Muscle layer of colon (tissue), 2 donors: ENCODE data around the gene FLRT1.

Source experiments
- H3K27ac ChIP-seq: one replicate; pipeline ENCODE4 v1.7.0; 2013; ENCODE audit warnings: low read depth, mild to moderate bottlenecking, low read length, moderate library complexity
- H3K27me3 ChIP-seq, 2 donors: one replicate each; pipeline ENCODE4 v1.7.0; 2013; ENCODE audit warnings: low read length in 2 of 2, mild to moderate bottlenecking in 2 of 2; ENCODE audit not compliant: insufficient read depth in 2 of 2, control insufficient read depth in 1 of 2
- H3K36me3 ChIP-seq: one replicate; pipeline ENCODE4 v1.7.0; 2013; ENCODE audit warnings: mild to moderate bottlenecking, low read length; ENCODE audit not compliant: insufficient read depth
- H3K4me1 ChIP-seq: one replicate; pipeline ENCODE4 v1.7.0; 2013; ENCODE audit warnings: mild to moderate bottlenecking, low read length; ENCODE audit not compliant: insufficient read depth
- H3K4me3 ChIP-seq, 2 donors: one replicate each; pipeline ENCODE4 v1.7.0; 2013; ENCODE audit warnings: low read length in 2 of 2, low read depth in 1 of 2, mild to moderate bottlenecking in 1 of 2, moderate library complexity in 1 of 2
- H3K9ac ChIP-seq: one replicate; pipeline ENCODE4 v1.7.0; 2013; ENCODE audit warnings: low read length
- H3K9me3 ChIP-seq: one replicate; pipeline ENCODE4 v1.7.0; 2013; ENCODE audit warnings: mild to moderate bottlenecking, low read length
- donor health status: abdominal sarcoma.
- donor health status: Adenocarcinoma of cecum.

Gene FLRT1, protein sequence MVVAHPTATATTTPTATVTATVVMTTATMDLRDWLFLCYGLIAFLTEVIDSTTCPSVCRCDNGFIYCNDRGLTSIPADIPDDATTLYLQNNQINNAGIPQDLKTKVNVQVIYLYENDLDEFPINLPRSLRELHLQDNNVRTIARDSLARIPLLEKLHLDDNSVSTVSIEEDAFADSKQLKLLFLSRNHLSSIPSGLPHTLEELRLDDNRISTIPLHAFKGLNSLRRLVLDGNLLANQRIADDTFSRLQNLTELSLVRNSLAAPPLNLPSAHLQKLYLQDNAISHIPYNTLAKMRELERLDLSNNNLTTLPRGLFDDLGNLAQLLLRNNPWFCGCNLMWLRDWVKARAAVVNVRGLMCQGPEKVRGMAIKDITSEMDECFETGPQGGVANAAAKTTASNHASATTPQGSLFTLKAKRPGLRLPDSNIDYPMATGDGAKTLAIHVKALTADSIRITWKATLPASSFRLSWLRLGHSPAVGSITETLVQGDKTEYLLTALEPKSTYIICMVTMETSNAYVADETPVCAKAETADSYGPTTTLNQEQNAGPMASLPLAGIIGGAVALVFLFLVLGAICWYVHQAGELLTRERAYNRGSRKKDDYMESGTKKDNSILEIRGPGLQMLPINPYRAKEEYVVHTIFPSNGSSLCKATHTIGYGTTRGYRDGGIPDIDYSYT

DNA sequence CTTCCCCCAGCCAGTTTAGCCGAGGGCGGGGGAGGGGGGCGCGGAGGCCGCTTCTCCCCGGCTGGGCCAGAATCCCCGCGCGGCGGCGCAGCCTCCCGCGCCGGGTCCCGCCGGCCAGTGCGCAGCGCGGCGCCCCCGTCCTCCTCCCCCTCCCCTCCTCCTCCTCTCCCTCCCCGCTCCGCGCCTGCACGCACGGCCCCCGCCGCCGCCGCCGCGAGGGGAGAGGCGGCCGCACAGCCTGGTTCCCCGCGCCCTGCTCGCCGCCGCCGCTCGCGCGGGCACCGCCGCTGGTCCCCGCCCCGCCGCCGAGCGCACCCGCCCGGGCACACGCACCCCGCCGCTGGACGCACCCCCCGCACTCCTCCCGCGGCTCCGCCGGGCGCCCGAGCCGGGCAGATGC is at the start of gene FLRT1:
TSS of gene FLRT1 (plus strand) at position 356 of the 400 bp plus-strand sequence. CDS start 80,337 bp downstream, outside the sequence.
- Histone ChIP-seq H3K27ac (peak within 1 kb of the TSS; percentile 92), H3K9me3 (no peaks in the 10 kb centered on the region), H3K4me1 (peaks cover 8% of the 10 kb centered on the region), H3K27me3 (peaks cover 0 to 8% of the 10 kb centered on the region in 2 donors), H3K9ac (peak within 1 kb of the TSS; percentile 13), H3K4me3 (peak within 1 kb of the TSS; percentile 50 to 65), H3K36me3 (no peaks in the 10 kb centered on the region)

DNA sequence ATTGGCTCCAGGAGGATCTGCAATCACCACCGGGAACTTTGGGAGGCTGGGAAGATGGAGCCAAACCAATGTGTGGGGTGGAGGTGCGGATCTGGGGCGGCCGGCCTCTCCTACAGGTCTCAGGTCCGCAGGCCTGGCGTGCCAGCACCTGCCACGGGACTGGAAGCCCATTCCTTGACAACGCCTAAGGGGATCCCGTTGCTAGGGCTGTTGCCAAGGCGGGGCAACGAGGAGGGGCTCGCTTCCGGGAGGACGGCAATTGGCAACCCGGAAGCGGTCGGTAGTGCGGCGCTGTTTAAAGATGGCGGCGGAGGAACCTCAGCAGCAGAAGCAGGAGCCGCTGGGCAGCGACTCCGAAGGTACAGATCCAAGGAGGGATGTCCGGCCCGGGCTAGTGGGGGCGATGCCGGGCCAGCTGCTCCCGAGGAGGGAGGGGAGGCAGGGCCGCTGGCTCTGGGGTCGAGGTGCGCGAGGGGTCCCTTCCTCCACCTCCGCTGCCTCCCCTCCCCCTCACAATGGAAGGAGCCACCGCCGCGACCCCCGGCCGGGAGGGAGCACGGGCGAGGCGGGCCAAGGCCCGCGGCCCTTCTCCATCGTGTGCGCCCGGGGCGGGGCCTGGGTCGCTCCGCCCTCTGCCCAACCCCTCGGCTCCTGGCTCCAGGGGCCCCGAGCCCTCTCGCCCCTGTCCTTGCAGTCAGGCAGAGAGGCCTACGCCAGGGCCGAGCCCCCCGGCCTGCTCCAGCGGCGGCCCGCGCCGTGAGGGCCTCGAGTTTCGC is 49.4 kb upstream of the FLRT1 start, which contains the start of gene OTUB1:
TSS of gene OTUB1 (plus strand) at position 283 of the 776 bp plus-strand sequence. CDS start at position 302, 19 bp downstream.
- Histone ChIP-seq H3K9ac (peak within 1 kb of the TSS; percentile 65), H3K36me3 (peaks cover 13% of the 10 kb centered on the region), H3K9me3 (no peaks in the 10 kb centered on the region), H3K4me1 (peaks cover 16% of the 10 kb centered on the region), H3K27me3 (no peaks in the 10 kb centered on the region), H3K4me3 (peak within 1 kb of the TSS; percentile 95 to 99), H3K27ac (peak within 1 kb of the TSS; percentile 62)

DNA sequence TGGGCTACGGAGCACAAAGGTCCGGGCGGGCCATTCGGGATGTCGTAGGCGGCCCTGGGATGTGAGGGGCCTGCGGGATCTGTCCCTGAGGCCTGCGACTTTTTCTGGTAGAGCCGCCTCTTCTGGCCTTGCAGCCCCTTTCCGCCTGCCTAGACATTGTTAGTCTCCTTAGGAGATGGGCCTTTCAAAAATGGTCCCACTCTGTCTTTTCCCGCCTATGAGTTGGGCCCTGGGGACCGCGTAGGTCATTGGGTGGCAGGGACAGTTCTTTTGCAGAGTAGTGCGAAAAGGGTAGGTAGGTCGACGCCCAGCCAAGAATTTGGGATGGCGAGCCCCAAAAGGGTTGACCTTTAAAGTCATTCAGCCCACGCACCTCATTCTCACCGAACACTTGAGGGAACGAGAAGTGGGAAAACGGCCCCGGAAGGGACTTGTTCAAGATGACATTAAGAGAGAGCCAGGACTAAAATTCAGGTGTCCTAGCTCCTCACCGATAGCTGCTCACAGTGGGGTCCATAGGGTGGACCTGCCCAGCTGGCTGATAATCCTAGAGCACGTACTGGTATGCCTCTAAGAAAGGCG is 48.7 kb upstream of the FLRT1 start:
- peak overlapping the region; percentile 95 to 99 for H3K4me3 ChIP-seq
- peaks cover 19% of the 10 kb centered on the region for H3K36me3 ChIP-seq
- peak overlapping the region; percentile 65 for H3K9ac ChIP-seq
- peak overlapping the region; percentile 62 for H3K27ac ChIP-seq
- H3K4me1 ChIP-seq = peaks cover 16% of the 10 kb centered on the region
- no peaks in the 10 kb centered on the region for H3K27me3 ChIP-seq
- H3K9me3 ChIP-seq = no peaks in the 10 kb centered on the region

DNA sequence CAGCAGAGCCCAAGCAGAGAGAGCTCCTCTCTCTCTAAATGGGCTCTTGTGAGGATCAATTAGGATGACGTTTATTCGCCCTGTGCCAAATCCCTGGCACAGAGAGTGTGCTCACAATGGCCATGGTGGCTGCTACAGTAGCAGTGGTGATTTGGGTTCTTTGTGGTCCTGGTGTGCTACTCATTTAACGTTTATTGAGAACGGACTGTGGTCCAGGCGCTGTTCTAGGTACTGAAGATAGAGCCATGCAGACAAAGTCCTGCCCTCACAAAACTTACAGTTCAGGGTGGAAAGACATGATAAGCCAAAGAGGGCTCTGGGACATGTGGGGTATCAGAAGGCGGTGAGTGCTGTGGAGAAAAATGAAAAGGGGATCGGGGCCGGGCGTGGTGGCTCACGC is 44.2 kb upstream of the FLRT1 start:
- H3K4me3 ChIP-seq = no peak overlapping the region
- peaks cover 31% of the 10 kb centered on the region for H3K36me3 ChIP-seq
- no peaks in the 10 kb centered on the region for H3K27me3 ChIP-seq
- no peak overlapping the region for H3K27ac ChIP-seq
- H3K9me3 ChIP-seq = no peaks in the 10 kb centered on the region
- no peak overlapping the region for H3K9ac ChIP-seq
- H3K4me1 ChIP-seq = peaks cover 10% of the 10 kb centered on the region

DNA sequence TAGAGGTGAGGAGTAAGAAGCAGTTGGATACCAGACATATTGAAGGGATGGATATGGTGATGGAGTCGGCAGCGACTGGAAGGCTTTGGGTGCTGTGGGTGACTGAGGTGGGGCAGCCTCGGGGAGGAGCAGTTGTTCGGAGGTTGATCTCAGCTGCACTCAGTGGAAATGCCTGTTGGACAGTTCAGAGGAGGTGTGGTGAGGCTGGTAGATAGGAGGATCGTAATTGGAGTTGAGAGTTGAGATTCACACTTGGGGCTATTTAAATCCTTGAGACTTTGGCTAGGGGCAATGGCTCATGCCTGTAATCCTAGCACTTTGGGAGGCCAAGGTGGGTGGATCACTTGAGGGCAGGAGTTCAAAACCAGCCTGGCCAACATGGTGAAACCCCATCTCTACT is 42.6 kb upstream of the FLRT1 start:
- H3K9ac ChIP-seq = no peak overlapping the region
- no peak overlapping the region for H3K4me3 ChIP-seq
- peaks cover 45% of the 10 kb centered on the region for H3K36me3 ChIP-seq
- no peaks in the 10 kb centered on the region for H3K9me3 ChIP-seq
- H3K4me1 ChIP-seq = no peaks in the 10 kb centered on the region
- no peak overlapping the region for H3K27ac ChIP-seq
- H3K27me3 ChIP-seq = no peaks in the 10 kb centered on the region

DNA sequence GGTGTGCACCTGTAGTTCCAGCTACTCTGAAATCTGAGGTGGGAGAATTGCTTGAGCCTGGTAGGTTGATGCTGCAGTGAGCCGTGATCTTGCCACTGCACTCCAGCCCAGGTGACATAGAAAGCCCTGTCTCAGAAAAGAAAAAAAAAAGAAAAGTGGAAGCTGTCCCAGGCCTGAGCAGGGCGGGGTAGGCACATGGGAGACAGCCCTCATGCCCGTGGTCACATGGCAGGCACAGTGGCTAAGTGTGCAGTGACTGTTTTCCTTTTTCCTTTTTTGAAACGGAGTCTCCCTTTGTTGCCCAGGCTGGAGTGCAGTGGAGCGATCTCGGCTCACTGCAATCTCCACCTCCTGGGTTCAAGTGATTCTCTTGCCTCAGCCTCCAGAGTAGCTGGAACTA is 41.7 kb upstream of the FLRT1 start:
- Histone ChIP-seq H3K4me1 (no peaks in the 10 kb centered on the region), H3K36me3 (peaks cover 40% of the 10 kb centered on the region), H3K27ac (no peak overlapping the region), H3K9me3 (no peaks in the 10 kb centered on the region), H3K4me3 (no peak overlapping the region), H3K9ac (no peak overlapping the region), H3K27me3 (no peaks in the 10 kb centered on the region)

DNA sequence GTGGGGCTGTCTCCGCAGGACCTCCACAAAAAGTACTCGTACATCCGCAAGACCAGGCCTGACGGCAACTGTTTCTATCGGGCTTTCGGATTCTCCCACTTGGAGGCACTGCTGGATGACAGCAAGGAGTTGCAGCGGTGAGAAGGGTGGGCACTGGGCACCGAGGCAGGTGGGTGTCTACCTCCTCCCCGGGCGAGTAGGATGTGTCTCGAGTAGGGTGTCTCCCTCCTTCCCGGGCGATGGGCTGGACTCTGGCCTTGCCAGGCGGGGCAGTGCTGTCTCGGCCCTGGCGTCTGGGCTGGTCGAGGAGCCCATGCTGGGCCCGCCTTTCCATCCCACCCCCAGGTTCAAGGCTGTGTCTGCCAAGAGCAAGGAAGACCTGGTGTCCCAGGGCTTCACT is 39.2 kb upstream of the FLRT1 start:
- Histone ChIP-seq H3K4me3 (no peak overlapping the region), H3K27me3 (peaks cover 0 to 8% of the 10 kb centered on the region in 2 donors), H3K27ac (no peak overlapping the region), H3K36me3 (peaks cover 30% of the 10 kb centered on the region), H3K4me1 (peaks cover 7% of the 10 kb centered on the region), H3K9me3 (no peaks in the 10 kb centered on the region), H3K9ac (no peak overlapping the region)

DNA sequence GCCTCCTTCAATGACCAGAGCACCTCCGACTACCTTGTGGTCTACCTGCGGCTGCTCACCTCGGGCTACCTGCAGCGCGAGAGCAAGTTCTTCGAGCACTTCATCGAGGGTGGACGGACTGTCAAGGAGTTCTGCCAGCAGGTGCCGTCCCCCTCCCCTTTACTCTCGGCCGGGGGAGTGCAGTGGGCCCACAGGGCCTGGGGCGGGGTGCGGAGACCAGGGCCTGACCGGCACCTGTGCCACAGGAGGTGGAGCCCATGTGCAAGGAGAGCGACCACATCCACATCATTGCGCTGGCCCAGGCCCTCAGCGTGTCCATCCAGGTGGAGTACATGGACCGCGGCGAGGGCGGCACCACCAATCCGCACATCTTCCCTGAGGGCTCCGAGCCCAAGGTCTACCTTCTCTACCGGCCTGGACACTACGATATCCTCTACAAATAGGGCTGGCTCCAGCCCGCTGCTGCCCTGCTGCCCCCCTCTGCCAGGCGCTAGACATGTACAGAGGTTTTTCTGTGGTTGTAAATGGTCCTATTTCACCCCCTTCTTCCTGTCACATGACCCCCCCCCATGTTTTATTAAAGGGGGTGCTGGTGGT is 38.5 kb upstream of the FLRT1 start:
- peaks cover 26% of the 10 kb centered on the region for H3K36me3 ChIP-seq

DNA sequence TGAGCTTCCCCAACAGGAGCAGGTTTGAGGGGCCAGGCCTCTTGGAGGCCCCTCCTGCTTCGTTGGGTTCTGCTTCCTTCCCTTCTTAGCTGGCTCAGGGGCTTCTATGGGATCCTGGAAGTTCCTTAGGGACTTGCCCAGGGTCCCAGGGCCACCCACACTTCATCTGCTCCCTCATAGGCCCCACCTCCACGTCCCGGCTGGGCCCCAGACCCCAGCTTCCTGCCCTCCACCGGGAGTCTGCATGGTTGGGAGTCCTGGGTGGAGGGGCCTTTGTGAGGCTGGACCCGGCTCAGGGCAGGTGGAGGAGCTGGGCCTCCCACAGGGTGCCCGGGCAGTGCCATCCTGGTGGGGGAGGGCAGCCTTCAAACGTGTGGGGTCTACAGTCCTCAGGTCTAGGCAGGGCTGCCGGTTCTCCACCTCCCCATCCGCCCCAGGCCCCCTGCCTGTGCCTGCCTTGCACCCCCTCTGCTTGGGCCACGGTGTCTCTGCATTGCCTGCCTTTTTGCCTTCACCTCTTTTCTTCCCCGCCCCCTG is 37.9 kb upstream of the FLRT1 start:
- Histone ChIP-seq H3K4me3 (no peak overlapping the region), H3K27me3 (peaks cover 0 to 8% of the 10 kb centered on the region in 2 donors), H3K9me3 (no peaks in the 10 kb centered on the region), H3K27ac (no peak overlapping the region), H3K36me3 (peaks cover 26% of the 10 kb centered on the region), H3K9ac (no peak overlapping the region), H3K4me1 (peaks cover 7% of the 10 kb centered on the region)

More for the DNA sequence above, 38.5 kb upstream of the FLRT1 start:
- Histone ChIP-seq H3K4me3 (no peak overlapping the region), H3K9me3 (no peaks in the 10 kb centered on the region), H3K27me3 (peaks cover 0 to 8% of the 10 kb centered on the region in 2 donors), H3K4me1 (peaks cover 7% of the 10 kb centered on the region), H3K27ac (no peak overlapping the region), H3K9ac (no peak overlapping the region)

DNA sequence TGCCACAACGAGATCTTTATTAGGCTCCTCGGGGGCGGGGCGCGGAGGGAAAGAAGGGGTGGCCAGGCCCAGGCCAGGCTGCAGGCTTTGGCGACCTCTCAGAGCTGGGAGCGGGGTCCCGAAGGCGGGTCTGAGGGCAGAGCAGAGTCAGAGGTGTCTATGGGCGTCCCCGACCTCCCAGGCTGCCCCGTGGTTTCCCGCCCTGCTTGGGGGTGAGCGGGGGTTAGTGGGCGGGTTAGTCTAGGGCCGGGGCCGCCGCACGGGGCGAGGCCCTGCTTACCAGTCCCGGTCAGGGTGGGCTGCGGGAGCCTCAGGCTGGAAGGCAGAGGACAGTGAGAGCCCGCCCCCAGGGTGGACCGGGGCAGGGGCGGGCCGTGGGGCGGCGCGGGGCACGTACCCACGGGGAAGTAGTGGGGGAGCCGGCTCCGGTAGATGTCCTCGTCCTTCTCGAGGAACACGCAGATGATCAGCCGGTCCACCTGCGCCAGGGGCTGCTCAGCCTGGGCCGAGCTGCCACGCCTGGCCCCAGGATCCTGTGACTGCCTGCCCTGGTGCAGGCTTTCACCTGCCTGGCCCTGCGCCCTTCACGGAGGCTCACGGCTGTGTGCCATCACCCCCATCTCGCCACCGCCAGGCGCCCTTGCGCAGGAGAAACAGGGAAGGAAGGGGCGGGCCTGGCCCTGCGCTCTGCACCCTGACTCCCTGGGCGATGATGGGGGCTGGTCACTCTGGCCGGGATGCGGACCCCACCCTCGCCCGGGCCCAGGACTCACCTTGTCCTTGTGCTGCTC is 37.0 kb upstream of the FLRT1 start:
- H3K27ac ChIP-seq = no peak overlapping the region
- peaks cover 0 to 8% of the 10 kb centered on the region in 2 donors for H3K27me3 ChIP-seq
- peaks cover 7% of the 10 kb centered on the region for H3K4me1 ChIP-seq
- no peaks in the 10 kb centered on the region for H3K9me3 ChIP-seq
- peaks cover 26% of the 10 kb centered on the region for H3K36me3 ChIP-seq
- no peak overlapping the region for H3K9ac ChIP-seq
- peak overlapping the region in 1 of 2 donors; percentile 13 for H3K4me3 ChIP-seq
